Fibroblast of peridontal ligament (primary cell): Measurements from ENCODE around the gene GIN1.

Source experiments
- DNase-seq: peaks from one replicate; pipeline ENCODE4 v3.0.0-alpha.2; 2010; ENCODE audit errors: extremely low read depth

GIN1 gene

DNA sequence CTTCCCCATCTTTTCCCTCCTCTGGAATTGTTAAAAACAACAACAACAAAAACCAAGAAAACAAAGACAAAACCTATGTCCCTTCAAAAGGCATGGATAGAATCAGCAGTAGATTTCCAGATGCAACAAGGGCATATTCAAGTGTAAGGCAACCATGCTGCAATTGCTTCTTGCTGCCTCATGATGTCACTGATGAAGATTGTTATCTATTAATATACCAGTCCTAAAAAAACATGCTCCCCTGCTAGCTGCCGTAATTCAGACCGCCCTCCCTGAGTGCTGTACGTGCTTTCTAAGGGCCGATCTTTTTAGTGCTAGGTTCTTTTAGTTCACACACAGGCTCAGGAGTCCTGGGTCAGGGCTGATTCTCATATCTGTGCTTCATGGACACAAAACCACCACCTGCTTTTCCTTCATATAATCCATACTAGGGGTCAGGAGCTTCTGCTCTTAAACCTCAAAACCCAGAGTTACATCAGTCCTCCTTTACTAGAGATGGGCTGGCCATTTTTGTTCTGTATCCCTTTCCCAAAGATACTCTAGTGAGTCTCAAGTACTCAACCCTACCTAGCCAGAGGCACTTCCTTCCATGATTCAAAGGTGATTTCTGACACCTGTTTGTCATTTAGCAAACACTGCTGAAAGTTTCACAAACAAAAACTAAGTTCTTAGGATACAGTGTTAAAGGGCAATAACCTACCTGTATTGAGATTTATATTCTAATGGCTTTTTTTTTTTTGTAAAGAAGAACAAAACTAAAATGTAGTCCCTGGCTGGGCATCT is 82.1 kb downstream of the GIN1 start:
- DNase-seq = no peak

DNA sequence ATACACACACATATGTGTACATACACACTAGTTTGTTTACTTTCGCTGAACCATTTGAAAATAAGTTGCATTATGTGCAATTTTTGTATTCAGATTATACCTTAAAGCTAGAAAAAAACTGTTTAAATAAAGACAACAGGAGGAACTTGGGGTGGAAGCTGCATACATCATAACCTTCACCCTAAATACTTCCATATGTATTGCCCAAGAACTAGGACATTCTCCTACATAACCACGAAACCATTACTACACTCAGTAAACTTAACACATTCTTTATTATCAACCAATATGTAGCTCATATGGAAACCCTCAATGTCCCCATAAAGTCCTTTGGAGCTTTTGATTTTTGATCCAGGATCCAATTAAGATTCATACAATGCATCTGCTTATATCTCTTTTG is 83.3 kb downstream of the GIN1 start:
- peak; percentile 36 for DNase-seq
